Testis (tissue), 2 donors: ENCODE data around the gene EVC2.

ENCODE experiments used
- CTCF ChIP-seq, 3 experiments: fragments of 450-650 bp in 2 of 3; fragments of 200-600 bp in 1 of 3; sonication (generic) in 1 of 3; IDR thresholded peaks; one replicate each; pipeline ENCODE4 v1.5.1; 2016 to 2019; ENCODE audit warnings: antibody characterized with exemption in 3 of 3, mild to moderate bottlenecking in 2 of 3, moderate library complexity in 1 of 3
- POLR2A ChIP-seq: fragments of 450-650 bp; IDR thresholded peaks from one replicate; pipeline ENCODE4 v1.6.1; 2017; ENCODE audit warnings: antibody characterized with exemption, mild to moderate bottlenecking, moderate library complexity

GRCh38 chr4:5756271-5756670 is 47.9 kb upstream of the EVC2 start:
- no peak for TF ChIP-seq CTCF (IDR thresholded peaks at IDR 0.05)
- TF ChIP-seq POLR2A, result no peak
